Ectodermal cell (in vitro differentiated cells): Measurements from ENCODE around the gene CC2D1A.
A peak's percentile ranks its signal among the peaks of the same experiment; 100 is the strongest.
"Not testable (repeated sequence)": the region's sequence is repeated elsewhere in the genome, so short reads cannot be mapped to it uniquely, and the experiment has no call there.

Experiments
- H3K27ac ChIP-seq: 2 replicates; pipeline ENCODE4 v1.7.0; 2013; ENCODE audit warnings: mild to moderate bottlenecking, low read depth, low read length; ENCODE audit not compliant: insufficient read depth, poor library complexity, severe bottlenecking
- H3K27me3 ChIP-seq: 2 replicates; pipeline ENCODE4 v1.7.0; 2013; ENCODE audit warnings: mild to moderate bottlenecking, low read length; ENCODE audit not compliant: insufficient read depth, control insufficient read depth, poor library complexity, severe bottlenecking
- H3K36me3 ChIP-seq: one replicate; pipeline ENCODE4 v1.7.0; 2013; ENCODE audit warnings: low read length; ENCODE audit not compliant: control insufficient read depth, insufficient read depth
- H3K4me1 ChIP-seq: one replicate; pipeline ENCODE4 v1.7.0; 2013; ENCODE audit warnings: low read length; ENCODE audit not compliant: control insufficient read depth, insufficient read depth
- H3K4me3 ChIP-seq: 2 replicates; pipeline ENCODE4 v1.7.0; 2013; ENCODE audit warnings: low read depth, low read length, control low read depth; ENCODE audit not compliant: insufficient read depth
- H3K9me3 ChIP-seq: 2 replicates; pipeline ENCODE4 v1.7.0; 2013; ENCODE audit warnings: mild to moderate bottlenecking, low read length, moderate library complexity; ENCODE audit not compliant: control insufficient read depth
- WGBS, 2 experiments: methylation state at CpG; one replicate each; pipeline ENCODE4 v1.1.7; 2013; ENCODE audit warnings: missing lambda C conversion rate in 2 of 2; 5-methylcytosine and 5-hydroxymethylcytosine counted together

CC2D1A gene

DNA sequence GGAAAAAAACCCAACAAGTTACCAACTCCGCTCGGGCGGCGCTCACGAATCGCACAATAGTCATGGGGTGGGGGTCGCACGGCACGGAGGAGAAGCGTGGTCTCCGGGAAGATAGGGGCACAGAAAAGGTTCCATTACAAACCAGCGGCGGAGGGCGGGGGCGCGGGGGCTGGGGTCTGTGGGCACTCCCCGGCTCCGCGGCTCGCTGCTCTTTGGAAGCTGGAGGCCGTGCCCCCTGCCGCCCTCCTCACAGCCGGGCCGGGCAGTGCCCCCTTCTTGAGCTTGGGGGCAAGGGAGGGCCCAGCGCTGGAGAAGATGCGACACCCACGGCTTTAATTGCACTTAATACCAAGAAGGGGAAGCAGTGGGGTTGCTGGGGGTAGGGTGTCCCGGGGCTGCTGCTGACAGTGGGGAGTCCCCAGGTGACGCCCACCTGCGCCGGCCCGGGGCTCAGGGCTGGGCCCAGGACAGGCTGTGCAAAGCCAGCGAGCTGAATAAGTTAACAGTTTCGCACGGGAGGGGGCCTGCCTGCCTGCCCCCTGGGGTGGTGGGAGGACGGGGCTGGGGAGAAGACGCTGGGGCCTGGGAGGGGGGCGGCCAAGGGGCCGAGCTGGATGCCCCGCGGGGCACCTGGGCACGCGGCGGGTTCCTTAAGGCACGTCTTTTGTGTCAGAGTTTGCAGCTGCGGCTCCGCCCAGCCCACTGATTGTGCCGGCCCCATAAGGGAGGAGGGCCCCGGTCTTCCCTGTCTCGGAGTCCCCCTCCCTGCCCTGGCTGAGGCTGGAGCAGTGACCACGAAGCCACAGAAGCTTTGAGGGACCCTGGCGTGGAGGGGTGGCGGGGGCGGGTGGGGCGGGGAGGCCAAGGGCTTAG is 56.1 kb downstream of the CC2D1A start:
- no peaks in the 10 kb centered on the region for H3K27me3 ChIP-seq
- H3K4me3 ChIP-seq = peak overlapping the region; percentile 10
- H3K27ac ChIP-seq = peak overlapping the region; percentile 36
- WGBS, 2 experiments = 56 to 58% methylated on average over 55 of the region's 55 CpGs
- H3K4me1 ChIP-seq = peaks cover 9% of the 10 kb centered on the region
- peaks cover 34% of the 10 kb centered on the region for H3K36me3 ChIP-seq
- no peaks in the 10 kb centered on the region for H3K9me3 ChIP-seq

DNA sequence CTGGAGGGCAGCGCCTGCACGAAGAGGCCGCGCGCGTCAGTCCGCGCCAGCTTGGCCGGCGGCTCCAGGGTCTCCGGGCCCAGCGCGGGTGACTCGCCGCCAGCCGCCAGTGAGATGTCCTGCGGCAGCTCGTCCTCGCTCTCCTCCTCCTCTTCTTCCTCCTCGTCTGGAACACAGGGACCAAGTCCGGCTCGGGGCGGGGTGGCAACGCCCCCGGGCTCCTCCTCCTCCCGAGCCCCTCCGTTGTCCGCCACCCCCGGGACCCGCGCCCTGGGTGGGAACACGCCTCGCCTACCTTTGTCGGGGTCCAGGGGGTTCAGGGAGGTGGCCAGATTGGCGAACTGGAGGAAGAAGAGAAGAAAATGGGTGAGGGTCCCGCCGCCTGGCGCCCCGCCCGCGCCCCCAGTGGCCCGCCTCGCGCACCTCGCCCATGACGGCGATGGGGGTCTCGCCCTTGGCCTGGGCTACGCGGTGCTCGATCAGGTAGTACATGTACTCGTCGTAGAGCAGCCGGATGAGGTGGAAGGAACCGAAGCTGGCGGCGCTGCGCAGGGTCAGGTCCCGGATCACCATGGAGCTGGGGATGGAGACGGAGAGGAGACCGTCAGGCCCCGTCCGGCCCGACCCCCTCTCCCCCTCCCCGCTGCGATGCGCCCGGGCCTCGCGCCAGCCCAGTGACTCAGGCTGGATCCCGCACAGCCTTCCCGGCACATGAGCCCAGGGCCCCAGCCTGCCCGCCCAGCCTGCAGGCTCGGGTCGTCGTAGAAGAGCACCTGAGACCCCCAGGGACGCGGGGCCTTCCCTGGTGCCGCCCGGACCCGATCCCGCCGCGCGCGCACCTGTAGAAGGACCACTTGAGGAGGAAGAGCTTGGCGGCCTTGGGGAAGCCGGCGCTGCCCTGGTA is 57.0 kb downstream of the CC2D1A start:
- Histone ChIP-seq H3K27me3 (no peaks in the 10 kb centered on the region), H3K4me1 (peaks cover 9% of the 10 kb centered on the region), H3K36me3 (peaks cover 34% of the 10 kb centered on the region), H3K27ac (no peak overlapping the region), H3K4me3 (no peak overlapping the region), H3K9me3 (no peaks in the 10 kb centered on the region)
- 75 to 80% methylated on average over 89 of the region's 89 CpGs for WGBS, 2 experiments

DNA sequence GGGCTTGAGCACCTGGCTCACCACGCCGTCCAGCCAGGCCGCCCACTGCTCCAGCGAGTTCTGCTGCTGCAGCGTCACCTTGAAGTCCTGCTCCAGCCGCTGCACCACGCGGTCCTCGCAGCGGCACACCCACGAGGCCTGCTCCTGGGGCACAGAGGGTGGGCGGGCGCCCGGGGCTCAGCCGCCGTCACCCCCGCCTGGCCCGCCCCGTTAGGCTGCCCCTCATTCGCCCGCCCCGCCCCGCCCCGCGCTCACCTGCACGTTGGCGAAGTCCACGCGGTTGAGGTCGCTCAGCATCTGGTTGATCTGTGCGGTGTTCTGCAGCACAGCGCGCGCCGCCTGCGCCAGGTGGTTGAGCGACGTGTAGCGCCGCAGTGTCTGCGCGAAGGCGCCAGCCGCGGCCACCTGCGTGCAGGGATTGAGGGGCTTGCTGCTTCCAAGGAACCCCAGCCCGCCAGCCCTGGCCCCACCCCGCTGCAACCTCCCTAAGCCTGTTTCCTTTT is 57.7 kb downstream of the CC2D1A start:
- 94 to 95% methylated on average over 48 of the region's 48 CpGs for WGBS, 2 experiments
- Histone ChIP-seq H3K4me3 (no peak overlapping the region), H3K36me3 (peaks cover 31% of the 10 kb centered on the region), H3K27me3 (no peaks in the 10 kb centered on the region), H3K9me3 (no peaks in the 10 kb centered on the region), H3K27ac (no peak overlapping the region), H3K4me1 (peaks cover 9% of the 10 kb centered on the region)

DNA sequence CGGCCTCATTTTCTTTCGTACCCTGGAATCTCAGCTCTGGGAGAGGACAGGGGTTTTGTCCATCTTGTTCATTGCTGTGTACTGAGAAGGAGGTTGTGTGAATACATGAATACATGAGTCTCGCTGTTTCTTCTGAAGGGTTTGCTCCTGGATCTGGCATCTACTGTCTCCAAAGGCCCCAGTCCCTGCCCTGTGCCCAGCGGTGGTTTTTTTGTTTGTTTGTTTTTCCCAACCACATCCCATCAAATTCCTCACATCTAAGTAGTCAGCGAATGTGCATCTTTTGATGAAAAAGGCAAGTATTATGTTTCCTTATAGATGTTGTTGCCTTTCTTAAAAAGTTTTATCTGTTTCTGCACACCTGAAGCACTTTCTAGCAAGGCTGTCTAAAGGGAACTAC is 58.8 kb downstream of the CC2D1A start:
- Histone ChIP-seq H3K9me3 (no peaks in the 10 kb centered on the region), H3K27ac (no peak overlapping the region), H3K36me3 (peaks cover 28% of the 10 kb centered on the region), H3K4me3 (no peak overlapping the region), H3K27me3 (no peaks in the 10 kb centered on the region), H3K4me1 (peaks cover 9% of the 10 kb centered on the region)
- WGBS, 2 experiments = 93 to 94% methylated on average over 5 of the region's 5 CpGs

DNA sequence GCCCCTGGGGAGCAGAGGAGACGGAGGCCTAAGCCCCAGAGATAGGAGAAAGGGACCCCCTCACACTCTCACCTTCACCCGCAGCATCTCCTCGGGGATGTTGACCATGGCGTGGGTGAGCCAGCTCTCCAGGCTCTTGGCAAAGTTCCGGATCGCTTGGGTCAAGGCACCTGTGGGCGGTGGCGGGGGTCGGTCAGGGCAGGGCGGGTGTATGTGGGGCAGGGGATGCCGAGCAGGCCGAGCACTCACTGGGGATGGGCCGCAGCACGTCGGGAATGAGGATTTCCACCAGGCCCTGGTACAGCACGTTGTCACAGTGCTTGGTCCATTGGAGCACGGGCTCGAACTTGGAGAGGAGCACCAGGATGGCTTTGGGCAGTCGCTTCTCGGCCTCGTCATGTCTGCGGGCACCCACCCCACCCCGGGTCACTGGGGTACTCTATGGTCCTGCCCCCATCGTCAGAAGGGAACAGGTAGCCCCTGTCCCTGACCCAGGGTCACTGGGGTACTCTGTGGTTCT is 59.4 kb downstream of the CC2D1A start:
- Histone ChIP-seq H3K27ac (no peak overlapping the region), H3K36me3 (peaks cover 26% of the 10 kb centered on the region), H3K4me3 (no peak overlapping the region), H3K4me1 (peaks cover 9% of the 10 kb centered on the region), H3K9me3 (no peaks in the 10 kb centered on the region), H3K27me3 (no peaks in the 10 kb centered on the region)
- 94 to 95% methylated on average over 24 of the region's 24 CpGs for WGBS, 2 experiments

DNA sequence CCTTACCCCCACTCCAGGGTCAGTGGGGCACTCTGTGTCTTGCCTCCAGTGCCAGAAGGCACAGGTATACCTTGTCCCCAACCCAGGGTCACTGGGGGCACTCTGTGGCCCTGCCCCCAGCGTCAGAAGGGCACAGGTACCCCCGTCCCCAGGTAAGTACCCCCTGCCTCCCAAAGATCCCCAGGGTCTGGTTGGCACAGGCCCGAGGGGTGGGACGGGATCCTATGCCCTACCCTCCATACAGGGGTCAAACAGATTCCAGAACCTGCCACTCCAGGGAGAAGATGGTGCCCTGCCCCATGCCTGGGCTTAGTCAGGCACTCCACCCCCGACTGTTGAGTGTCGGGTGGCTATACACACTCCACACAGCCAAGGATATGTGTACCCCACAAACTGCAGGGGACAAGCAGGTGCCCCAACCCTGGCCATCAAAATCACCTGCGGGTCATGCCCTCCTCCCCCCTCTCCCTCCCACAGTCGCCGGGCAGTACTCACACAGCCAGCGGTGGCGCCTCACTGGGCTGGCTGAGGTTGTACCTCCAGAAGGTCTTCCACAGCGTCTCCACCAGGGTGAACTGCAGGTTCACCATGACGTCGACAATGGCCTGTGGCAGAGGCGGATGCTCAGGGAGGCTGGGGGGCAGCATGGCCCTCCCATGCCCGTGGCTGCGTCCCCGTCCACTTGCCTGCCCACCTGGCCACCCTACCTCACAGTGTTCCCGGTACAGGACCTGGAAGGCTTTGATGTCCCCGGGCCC is 60.1 kb downstream of the CC2D1A start:
- peaks cover 21% of the 10 kb centered on the region for H3K36me3 ChIP-seq

DNA sequence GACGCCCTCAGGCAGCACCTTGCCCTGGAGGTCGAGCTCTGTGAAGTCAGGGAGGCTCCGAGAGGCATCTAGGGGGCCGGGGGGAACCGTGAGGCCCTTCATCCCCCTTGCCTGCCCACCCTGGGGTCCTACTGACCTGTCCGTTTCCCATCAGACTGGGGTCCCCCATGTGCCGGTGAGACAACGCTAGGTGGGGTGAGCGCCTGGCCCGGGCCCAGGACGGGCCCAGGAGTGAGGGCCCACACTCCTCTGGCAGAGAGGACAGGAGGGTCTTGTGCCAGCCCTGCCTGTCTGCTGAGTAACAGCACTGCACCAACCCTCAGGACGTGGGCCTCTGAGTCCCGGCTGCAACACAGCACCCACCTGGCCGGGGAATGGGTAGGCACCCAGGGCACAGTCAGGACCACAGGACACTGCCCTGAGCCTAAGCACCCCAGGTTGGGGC is 60.7 kb downstream of the CC2D1A start:
- Histone ChIP-seq H3K4me1 (peaks cover 7% of the 10 kb centered on the region), H3K36me3 (peaks cover 21% of the 10 kb centered on the region), H3K27ac (no peak overlapping the region), H3K4me3 (no peak overlapping the region), H3K9me3 (no peaks in the 10 kb centered on the region), H3K27me3 (no peaks in the 10 kb centered on the region)
- WGBS, 2 experiments = 96% methylated on average over 14 of the region's 14 CpGs

More for the DNA sequence above, 60.1 kb downstream of the CC2D1A start:
- H3K4me3 ChIP-seq = no peak overlapping the region
- no peak overlapping the region for H3K27ac ChIP-seq
- WGBS, 2 experiments = 93 to 94% methylated on average over 20 of the region's 20 CpGs
- no peaks in the 10 kb centered on the region for H3K9me3 ChIP-seq
- H3K4me1 ChIP-seq = peaks cover 9% of the 10 kb centered on the region
- no peaks in the 10 kb centered on the region for H3K27me3 ChIP-seq

DNA sequence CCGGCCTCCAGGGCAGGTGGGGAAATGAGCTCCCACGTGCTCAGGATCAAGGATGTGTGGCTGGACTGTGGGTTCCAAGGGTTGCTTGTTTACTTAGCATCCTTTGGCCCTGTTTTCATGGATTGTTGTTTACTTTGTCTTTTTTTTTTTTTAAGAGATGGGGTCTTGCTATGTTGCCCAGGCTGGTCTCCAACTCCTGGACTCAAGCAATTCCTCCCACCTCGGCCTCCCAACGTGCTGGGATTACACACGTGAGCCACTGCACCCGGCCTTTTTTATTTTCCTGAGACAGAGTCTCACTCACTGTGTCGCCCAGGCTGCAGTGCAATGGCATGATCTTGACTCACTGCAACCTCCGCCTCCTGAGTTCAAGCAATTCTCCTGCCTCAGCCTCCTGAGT is 61.2 kb downstream of the CC2D1A start:
- not testable (repeated sequence) for H3K9me3 ChIP-seq, H3K4me1 ChIP-seq, H3K27ac ChIP-seq, H3K4me3 ChIP-seq, H3K27me3 ChIP-seq
- peaks cover 21% of the 10 kb centered on the region for H3K36me3 ChIP-seq
- WGBS, 2 experiments = 95% methylated on average over 8 of the region's 8 CpGs

DNA sequence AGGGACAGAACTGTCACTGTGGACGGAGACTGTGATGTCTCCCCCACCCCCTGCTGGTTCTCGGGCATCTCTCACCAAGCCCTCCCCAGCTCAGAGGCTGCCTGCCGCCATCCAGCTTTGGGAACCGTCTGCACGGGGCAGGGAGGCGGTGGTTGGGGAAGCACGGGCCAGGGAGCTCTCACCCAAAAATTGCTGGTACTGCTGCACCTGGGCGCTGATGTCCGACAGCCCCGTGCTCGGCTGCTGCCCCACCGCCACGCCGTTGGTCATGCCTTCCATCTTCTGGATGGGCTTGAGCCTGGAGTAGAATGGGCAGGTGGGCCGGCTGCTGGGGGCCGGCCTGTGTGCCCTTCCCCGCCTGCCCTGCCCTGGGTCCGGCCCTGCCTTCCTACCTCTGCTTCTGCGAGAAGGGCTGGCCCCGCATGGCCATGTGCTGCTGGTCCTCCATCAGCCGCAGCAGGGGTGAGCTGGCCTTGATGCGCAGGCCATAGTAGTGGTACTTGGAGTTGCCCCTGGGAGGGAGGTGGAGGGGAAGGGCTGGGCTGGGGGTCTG is 62.5 kb downstream of the CC2D1A start:
- WGBS, 2 experiments = 96 to 97% methylated on average over 22 of the region's 22 CpGs
- Histone ChIP-seq H3K4me1 (no peaks in the 10 kb centered on the region), H3K9me3 (no peaks in the 10 kb centered on the region), H3K27me3 (no peaks in the 10 kb centered on the region), H3K27ac (no peak overlapping the region), H3K36me3 (peaks cover 21% of the 10 kb centered on the region), H3K4me3 (no peak overlapping the region)
